B cell (primary cell): Measurements from ENCODE around the gene GSE1. TPM values are rescaled to one million over a fixed set of nuclear protein-coding genes. Genes with fewer than 3 reads are reported as not detected.

Experiments used
- ATAC-seq: fragments of 200-7000 bp; cut with Tn5 transposase; one replicate; pipeline ENCODE4 v1.10.0; 2021; ENCODE audit warnings: low read depth, mild to moderate bottlenecking, moderate number of reproducible peaks, moderate library complexity
- CTCF ChIA-PET: fragments of 350-600 bp; sonication (Branson Sonifier 250); formaldehyde crosslinking; loops from one replicate; lab custom pipeline; 2021; ENCODE audit warnings: antibody characterized with exemption, inconsistent platforms; lab: Charles Lee
- POLR2A ChIA-PET: fragments of 350-600 bp; sonication (Branson Sonifier 250); formaldehyde crosslinking; loops from one replicate; lab custom pipeline; 2021; ENCODE audit warnings: antibody characterized with exemption; lab: Charles Lee
- DNase-seq: peaks from one replicate; pipeline ENCODE4 v3.0.0; 2013
- H2AFZ ChIP-seq: 2 replicates; pipeline ENCODE4 v1.6.1; 2012; ENCODE audit warnings: mild to moderate bottlenecking, low read depth, low read length; ENCODE audit not compliant: insufficient read depth, poor library complexity, severe bottlenecking
- H3K27ac ChIP-seq, 2 donors: 1 replicate in 1 of 2; 2 replicates in 1 of 2; pipeline ENCODE4 v1.5.1; 2012 to 2013; ENCODE audit warnings: low read length in 2 of 2, mild to moderate bottlenecking in 2 of 2, moderate library complexity in 1 of 2
- H3K27me3 ChIP-seq, 4 experiments: fragments of 200-600 bp in 1 of 4; sonication (generic) in 1 of 4; replicated peaks in 1 of 4; 1 replicate in 2 of 4; 2 replicates in 2 of 4; pipeline versions ENCODE4 v1.6.1 to v1.7.0; 2013 to 2016; ENCODE audit warnings: low read length in 3 of 4, mild to moderate bottlenecking in 2 of 4, mixed read lengths in 1 of 4, moderate library complexity in 1 of 4; ENCODE audit not compliant: insufficient read depth in 4 of 4, control insufficient read depth in 3 of 4; ENCODE audit errors: control extremely low read depth in 1 of 4
- H3K36me3 ChIP-seq, 2 experiments: replicated peaks in 1 of 2; 1 replicate in 1 of 2; 2 replicates in 1 of 2; pipeline versions ENCODE4 v1.6.1 to v1.7.1; 2013; ENCODE audit warnings: low read length in 1 of 2; ENCODE audit not compliant: insufficient read depth in 2 of 2, control insufficient read depth in 1 of 2; ENCODE audit errors: control extremely low read depth in 1 of 2, extremely low read depth in 1 of 2
- H3K4me1 ChIP-seq, 2 donors: fragments of 200-600 bp in 1 of 2; sonication (generic) in 1 of 2; 1 replicate in 1 of 2; 2 replicates in 1 of 2; pipeline versions ENCODE4 v1.5.1 to v1.6.1; 2013 to 2017; ENCODE audit warnings: low read length in 2 of 2; ENCODE audit not compliant: control insufficient read depth in 2 of 2, insufficient read depth in 2 of 2
- H3K4me2 ChIP-seq: replicated peaks from 2 replicates; pipeline ENCODE3; 2012; ENCODE audit warnings: mild to moderate bottlenecking, low read depth, low read length; ENCODE audit not compliant: poor library complexity, severe bottlenecking
- H3K4me3 ChIP-seq, 5 experiments: fragments of 200-600 bp in 1 of 5; sonication (generic) in 1 of 5; 1 replicate in 3 of 5; 2 replicates in 2 of 5; pipeline versions ENCODE4 v1.5.1 to v1.7.0; 2011 to 2016; ENCODE audit warnings: low read length in 4 of 5, mild to moderate bottlenecking in 4 of 5, low read depth in 2 of 5, control low read depth in 1 of 5, moderate library complexity in 1 of 5; ENCODE audit not compliant: insufficient read depth in 1 of 5; ENCODE audit errors: control extremely low read depth in 1 of 5, extremely low read depth in 1 of 5
- H3K79me2 ChIP-seq: fragments of 200-600 bp; sonication (generic); one replicate; pipeline ENCODE4 v1.6.0; 2016; ENCODE audit warnings: low read length; ENCODE audit not compliant: control insufficient read depth, insufficient read depth
- H3K9ac ChIP-seq: fragments of 200-600 bp; sonication (generic); 2 replicates; pipeline ENCODE4 v1.6.1; 2017; ENCODE audit warnings: mild to moderate bottlenecking, low read length, moderate library complexity
- H3K9me3 ChIP-seq, 3 donors: one replicate each; pipeline versions ENCODE4 v1.6.1 to v1.7.1; 2013; ENCODE audit warnings: low read length in 2 of 3; ENCODE audit not compliant: control insufficient read depth in 2 of 3, insufficient read depth in 1 of 3; ENCODE audit errors: control extremely low read depth in 1 of 3
- H4K20me1 ChIP-seq: 2 replicates; pipeline ENCODE4 v1.6.0; 2012; ENCODE audit warnings: mild to moderate bottlenecking, low read length; ENCODE audit not compliant: insufficient read depth, control insufficient read depth, poor library complexity, severe bottlenecking
- H3K27ac Mint-ChIP-seq: one replicate; pipeline ENCODE4 v1.8.0; 2021; ENCODE audit warnings: mixed read lengths
- H3K27me3 Mint-ChIP-seq: one replicate; pipeline ENCODE4 v1.8.0; 2021; ENCODE audit warnings: mixed read lengths
- H3K4me1 Mint-ChIP-seq: one replicate; pipeline ENCODE4 v1.8.0; 2021; ENCODE audit warnings: mixed read lengths
- H3K4me3 Mint-ChIP-seq: one replicate; pipeline ENCODE4 v1.8.0; 2021; ENCODE audit warnings: mixed read lengths
- H3K9me3 Mint-ChIP-seq: one replicate; pipeline ENCODE4 v1.8.0; 2022; ENCODE audit warnings: mixed read lengths; ENCODE audit not compliant: insufficient read depth
- CTCF ChIP-seq: fragments of 200-600 bp; IDR thresholded peaks from one replicate; pipeline ENCODE4 v1.8.0; 2022; ENCODE audit warnings: antibody characterized with exemption, mild to moderate bottlenecking
- EZH2 ChIP-seq: IDR thresholded peaks from 2 replicates; pipeline ENCODE4 v1.6.1; 2012; ENCODE audit warnings: borderline replicate concordance, low read depth, mild to moderate bottlenecking, moderate library complexity, low read length; ENCODE audit not compliant: insufficient read depth, poor library complexity, severe bottlenecking
- WGBS: methylation state at CpG from one replicate; pipeline ENCODE4 v1.1.5; 2013; ENCODE audit warnings: missing lambda C conversion rate; ENCODE audit not compliant: insufficient coverage; 5-methylcytosine and 5-hydroxymethylcytosine counted together
- intact Hi-C: fragments of 100-400 bp; cut with micrococcal nuclease; formaldehyde crosslinking; loops from one replicate; pipeline ENCODE4 v1.10.0; 2022
- polyA plus RNA-seq: library from polyadenylated mRNA; depleted of rRNA; stranded (reverse); fragments of >200 nt; gene quantifications from 2 replicates; pipeline ENCODE4 v1.2.3, GENCODE V29; 2012
- total RNA-seq, 2 donors: library from RNA; stranded (reverse); fragments of 120-200 nt in 1 of 2; gene quantifications; 1 replicate in 1 of 2; 2 replicates in 1 of 2; pipeline versions ENCODE4 v1.2.3 to v1.2.4, GENCODE V29; 2013 to 2022

Gene GSE1
- total and polyA plus RNA-seq, 2 donors (not counting 1 experiment from before 2014, with no cell fraction given), result 57.3 to 76.1 TPM

- Mint-ChIP-seq H3K9me3 (no peaks in the 10 kb centered on the region), H3K27ac (no peak overlapping the region), H3K27me3 (no peaks in the 10 kb centered on the region), H3K4me1 (peaks cover 45% of the 10 kb centered on the region), H3K4me3 (no peak overlapping the region)
- 96% methylated on average over 11 of the region's 13 CpGs for WGBS
- ATAC-seq (no peak), DNase-seq (no peak)
- Histone ChIP-seq H3K27me3 (no peaks in the 10 kb centered on the region), H3K27ac (no peak overlapping the region), H3K36me3 (peaks cover 0 to 2% of the 10 kb centered on the region in 2 experiments), H3K4me2 (no peak overlapping the region), H3K4me1 (peaks cover 8% of the 10 kb centered on the region in 2 donors), H3K9me3 (peaks cover 0 to 5% (median 0%) of the 10 kb centered on the region in 3 donors), H3K79me2 (peaks cover 100% of the 10 kb centered on the region), H3K4me3 (no peak overlapping the region), H4K20me1 (peaks cover 100% of the 10 kb centered on the region), H2AFZ (no peak overlapping the region), H3K9ac (no peak overlapping the region)
- TF ChIP-seq EZH2 (no peak), CTCF (no peak)
- ChIA-PET CTCF (interaction anchor here (1.4 kb wide), 1 partner anchor 31 kb away, joined by 3 read pairs; no protein-coding TSS in a partner anchor), POLR2A (interaction anchor here (0.6 kb wide), 1 partner anchor 33 kb away, joined by 7 read pairs; no protein-coding TSS in a partner anchor)
- intact Hi-C loops, result no loop called here
Observed at GRCh38 chr16:85579191-85579590, 33.9 kb upstream of the GSE1 start.

- Mint-ChIP-seq H3K27ac (peak overlapping the region; percentile 34), H3K4me3 (no peak overlapping the region), H3K9me3 (no peaks in the 10 kb centered on the region), H3K4me1 (peaks cover 47% of the 10 kb centered on the region), H3K27me3 (no peaks in the 10 kb centered on the region)
- intact Hi-C loops, result no loop called here
- no peak for DNase-seq
- Histone ChIP-seq H3K27ac (no peak overlapping the region), H3K36me3 (peaks cover 0 to 4% of the 10 kb centered on the region in 2 experiments), H3K4me2 (no peak overlapping the region), H4K20me1 (peaks cover 100% of the 10 kb centered on the region), H3K79me2 (peaks cover 100% of the 10 kb centered on the region), H3K9ac (no peak overlapping the region), H3K4me1 (peaks cover 8% of the 10 kb centered on the region in 2 donors), H3K9me3 (peaks cover 0 to 5% (median 0%) of the 10 kb centered on the region in 3 donors), H3K4me3 (no peak overlapping the region), H2AFZ (no peak overlapping the region), H3K27me3 (no peaks in the 10 kb centered on the region)
- TF ChIP-seq CTCF, result no peak
- TF ChIP-seq EZH2, result no peak
- ChIA-PET POLR2A (no interaction called here), CTCF (no interaction called here)
- ATAC-seq, result no peak
- WGBS, result 97% methylated on average over 11 of the region's 11 CpGs
Observed at GRCh38 chr16:85579923-85580580, 33.1 kb upstream of the GSE1 start.
